BJ (cell line): Measurements from ENCODE around the gene CHL1. TPM values are rescaled to one million over a fixed set of nuclear protein-coding genes. Genes with fewer than 3 reads are reported as not detected.

Experiments
- CTCF ChIA-PET: fragments of 350-600 bp; formaldehyde crosslinking; extraction: SDS; loops from one replicate; lab custom pipeline; 2021; ENCODE audit warnings: antibody characterized with exemption, inconsistent platforms; lab: Yijun Ruan, JAX
- POLR2A ChIA-PET: fragments of 300-600 bp; sonication (Branson Sonifier 250); formaldehyde crosslinking; extraction: SDS; loops from one replicate; lab custom pipeline; 2021; ENCODE audit warnings: antibody characterized with exemption; lab: Charles Lee
- DNase-seq: peaks from one replicate; pipeline ENCODE4 v3.0.0-alpha.2; 2011; ENCODE audit warnings: low read depth
- H3K27me3 ChIP-seq: 2 replicates; pipeline ENCODE4 v1.6.0; 2011; ENCODE audit warnings: low read length; ENCODE audit not compliant: control insufficient read depth, insufficient read depth
- H3K36me3 ChIP-seq: 2 replicates; pipeline ENCODE4 v1.5.1; 2011; ENCODE audit warnings: low read length; ENCODE audit not compliant: control insufficient read depth, insufficient read depth
- H3K4me3 ChIP-seq: 2 replicates; pipeline ENCODE4 v1.5.1; 2011; ENCODE audit warnings: low read depth, mild to moderate bottlenecking, control low read depth, low read length
- polyA plus RNA-seq: library from polyadenylated mRNA; depleted of rRNA; stranded (reverse); fragments of >200 nt; gene quantifications from 2 replicates; pipeline ENCODE4 v1.2.3, GENCODE V29; 2011
- TF ChIP-seq, protein P1 (sequence below): IDR thresholded peaks from 2 replicates; pipeline ENCODE4 v1.5.1; 2011; ENCODE audit warnings: low read depth, mild to moderate bottlenecking, control low read depth, inconsistent platforms, low read length, moderate library complexity; ENCODE audit not compliant: insufficient read depth

CHL1 gene
- polyA plus RNA-seq, 1 experiment, result not detected

- POLR2A ChIA-PET, result no interaction called here
- TF ChIP-seq, protein P1, sequence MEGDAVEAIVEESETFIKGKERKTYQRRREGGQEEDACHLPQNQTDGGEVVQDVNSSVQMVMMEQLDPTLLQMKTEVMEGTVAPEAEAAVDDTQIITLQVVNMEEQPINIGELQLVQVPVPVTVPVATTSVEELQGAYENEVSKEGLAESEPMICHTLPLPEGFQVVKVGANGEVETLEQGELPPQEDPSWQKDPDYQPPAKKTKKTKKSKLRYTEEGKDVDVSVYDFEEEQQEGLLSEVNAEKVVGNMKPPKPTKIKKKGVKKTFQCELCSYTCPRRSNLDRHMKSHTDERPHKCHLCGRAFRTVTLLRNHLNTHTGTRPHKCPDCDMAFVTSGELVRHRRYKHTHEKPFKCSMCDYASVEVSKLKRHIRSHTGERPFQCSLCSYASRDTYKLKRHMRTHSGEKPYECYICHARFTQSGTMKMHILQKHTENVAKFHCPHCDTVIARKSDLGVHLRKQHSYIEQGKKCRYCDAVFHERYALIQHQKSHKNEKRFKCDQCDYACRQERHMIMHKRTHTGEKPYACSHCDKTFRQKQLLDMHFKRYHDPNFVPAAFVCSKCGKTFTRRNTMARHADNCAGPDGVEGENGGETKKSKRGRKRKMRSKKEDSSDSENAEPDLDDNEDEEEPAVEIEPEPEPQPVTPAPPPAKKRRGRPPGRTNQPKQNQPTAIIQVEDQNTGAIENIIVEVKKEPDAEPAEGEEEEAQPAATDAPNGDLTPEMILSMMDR, result no peak
- Histone ChIP-seq H3K36me3 (no peaks in the 10 kb centered on the region), H3K27me3 (no peaks in the 10 kb centered on the region), H3K4me3 (no peak overlapping the region)
- DNase-seq, result no peak
- CTCF ChIA-PET, result no interaction called here
Measured at GRCh38 chr3:291646-292436, 95.3 kb downstream of the CHL1 start.

DNA sequence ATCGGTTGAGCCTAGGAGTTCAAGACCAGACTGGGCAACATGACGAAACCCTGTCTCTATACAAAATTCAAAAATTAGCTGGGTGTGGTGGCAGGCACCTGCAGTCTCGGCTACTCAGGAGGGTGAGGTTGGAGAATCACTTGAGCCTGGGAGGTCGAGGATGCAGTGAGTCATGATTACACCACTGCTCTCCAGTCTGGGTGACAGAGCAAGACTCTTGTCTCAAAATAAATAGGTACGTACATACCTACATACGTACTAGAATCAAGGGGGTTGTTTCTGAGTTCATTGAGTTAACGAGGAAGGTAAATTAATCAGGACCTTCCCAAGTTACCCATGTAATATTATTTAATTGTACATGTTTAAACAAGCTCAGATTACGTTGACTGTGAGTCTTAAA is 97.5 kb downstream of the CHL1 start:
- no peak for DNase-seq
- no peaks in the 10 kb centered on the region for H3K27me3 ChIP-seq
- ChIA-PET CTCF (no interaction called here), POLR2A (no interaction called here)
- TF ChIP-seq, protein P1, result no peak
- H3K4me3 ChIP-seq, result no peak overlapping the region
- no peaks in the 10 kb centered on the region for H3K36me3 ChIP-seq

DNA sequence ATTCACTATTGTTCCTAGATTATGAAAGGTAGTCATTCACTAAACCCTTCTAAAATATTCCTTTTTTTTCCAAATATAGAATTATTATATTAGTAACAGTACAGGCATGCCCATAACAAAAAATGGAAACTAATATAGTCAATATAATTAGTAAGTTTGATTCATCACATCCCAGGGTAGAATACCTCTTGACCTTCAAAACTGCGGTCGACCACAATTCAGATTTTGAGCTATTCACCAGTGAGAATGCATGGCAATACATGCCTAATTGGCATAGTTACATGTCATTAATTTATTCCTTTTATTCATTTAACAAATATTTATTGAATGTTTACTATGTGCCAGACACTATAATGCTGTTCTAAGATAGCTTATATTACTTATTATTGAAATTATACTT is 98.0 kb downstream of the CHL1 start:
- ChIA-PET POLR2A (no interaction called here), CTCF (no interaction called here)
- DNase-seq, result no peak
- H3K36me3 ChIP-seq, result no peaks in the 10 kb centered on the region
- TF ChIP-seq, protein P1, result no peak
- no peaks in the 10 kb centered on the region for H3K27me3 ChIP-seq
- H3K4me3 ChIP-seq, result no peak overlapping the region

GRCh38 chr3:295166-295565 is 98.6 kb downstream of the CHL1 start:
- Histone ChIP-seq H3K27me3 (no peaks in the 10 kb centered on the region), H3K4me3 (no peak overlapping the region), H3K36me3 (no peaks in the 10 kb centered on the region)
- TF ChIP-seq, protein P1, result no peak
- no peak for DNase-seq
- ChIA-PET CTCF (no interaction called here), POLR2A (no interaction called here)

DNA sequence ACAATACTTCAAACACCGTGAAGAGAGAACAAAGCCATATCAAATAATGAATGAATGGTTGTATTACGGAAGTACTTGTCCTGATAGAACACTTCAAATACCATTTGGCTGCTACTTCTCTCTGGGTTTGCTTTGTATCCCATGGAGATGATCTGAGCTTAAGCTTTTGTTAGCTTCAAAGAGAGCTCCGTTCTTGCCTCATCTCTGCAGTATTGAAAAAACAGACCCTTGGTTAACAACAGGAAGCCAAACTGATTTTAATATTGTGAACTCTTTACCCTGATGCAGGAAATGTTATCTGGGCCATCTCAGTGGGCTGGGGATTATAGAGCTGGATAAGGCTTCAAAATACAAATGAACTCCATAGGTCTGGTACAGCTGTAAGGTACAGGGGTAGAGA is 101.0 kb downstream of the CHL1 start:
- no peaks in the 10 kb centered on the region for H3K36me3 ChIP-seq
- H3K27me3 ChIP-seq, result no peaks in the 10 kb centered on the region
- TF ChIP-seq, protein P1, result no peak
- DNase-seq, result no peak
- CTCF ChIA-PET, result no interaction called here
- POLR2A ChIA-PET, result no interaction called here
- no peak overlapping the region for H3K4me3 ChIP-seq
